ENCODE results near the gene DCLK2.

DCLK2 gene

DNA sequence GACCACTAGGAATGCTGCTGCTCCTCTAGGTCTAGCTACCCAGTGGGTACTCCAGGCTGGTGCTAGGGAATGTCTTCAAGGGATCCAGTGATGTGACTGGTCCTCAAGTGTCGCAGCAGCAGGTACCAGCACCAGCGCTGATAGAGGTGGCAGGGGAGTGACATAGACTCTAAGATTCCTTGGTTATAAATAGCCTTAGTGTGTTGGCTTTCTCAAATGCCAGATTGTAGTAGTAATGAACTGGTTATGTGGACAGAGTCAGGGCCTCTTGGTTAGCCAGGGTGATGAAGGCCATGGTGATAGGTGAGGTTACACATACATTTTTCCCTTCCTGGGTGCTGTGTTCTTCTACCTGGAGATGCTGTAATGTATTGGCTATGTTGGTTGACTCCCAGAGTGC is 38.3 kb downstream of the DCLK2 start:
- DNase-seq = no peak
- no peak for TF ChIP-seq POLR2A (IDR thresholded peaks at IDR 0.05; ENCODE audit: low read length)
- TF ChIP-seq GATA1 (IDR thresholded peaks at IDR 0.05; ENCODE audit: low read depth, low read length) = no peak

DNA sequence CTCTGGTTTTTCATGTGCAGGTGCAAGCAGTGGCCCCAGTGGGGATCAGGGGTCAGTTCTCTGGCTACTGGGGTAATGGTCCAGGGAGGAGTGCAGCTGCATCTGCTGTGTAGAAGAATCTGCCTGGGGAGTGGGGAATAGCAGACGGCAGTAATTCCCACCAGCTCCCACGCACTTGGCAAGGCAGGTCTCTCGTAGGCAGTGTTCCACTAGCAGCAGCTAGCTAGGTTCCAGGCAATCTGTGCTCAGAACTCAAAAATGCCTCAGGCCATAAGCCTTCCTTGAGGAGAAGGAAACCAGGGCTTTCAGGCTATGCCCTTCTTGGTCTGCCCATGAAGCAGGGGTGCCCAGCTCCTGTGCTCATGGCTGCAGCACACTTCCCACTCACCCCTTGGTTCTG is 38.8 kb downstream of the DCLK2 start:
- DNase-seq = no peak
- TF ChIP-seq POLR2A (IDR thresholded peaks at IDR 0.05; ENCODE audit: low read length) (no peak), GATA1 (IDR thresholded peaks at IDR 0.05; ENCODE audit: low read depth, low read length) (no peak)

DNA sequence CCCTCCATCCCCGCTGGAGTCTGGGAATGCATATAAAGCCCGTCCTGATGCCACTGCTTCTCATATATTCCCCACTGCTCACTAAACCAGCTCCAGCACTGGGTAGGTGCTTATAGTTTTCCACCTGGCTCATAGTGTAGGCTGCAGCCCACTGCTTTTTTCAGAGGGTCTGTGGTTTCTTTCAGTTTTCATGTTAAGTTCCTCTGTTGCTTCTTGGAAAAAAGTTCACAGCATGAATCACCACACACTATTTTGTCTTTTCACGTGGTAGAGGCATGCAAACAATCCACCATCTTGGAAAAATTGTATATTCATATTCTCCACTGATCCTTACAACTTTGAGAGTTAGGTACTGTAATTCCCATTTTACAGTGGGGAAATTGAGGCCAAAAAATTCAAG is 39.4 kb downstream of the DCLK2 start:
- TF ChIP-seq GATA1 (IDR thresholded peaks at IDR 0.05; ENCODE audit: low read depth, low read length) (no peak), POLR2A (IDR thresholded peaks at IDR 0.05; ENCODE audit: low read length) (no peak)

DNA sequence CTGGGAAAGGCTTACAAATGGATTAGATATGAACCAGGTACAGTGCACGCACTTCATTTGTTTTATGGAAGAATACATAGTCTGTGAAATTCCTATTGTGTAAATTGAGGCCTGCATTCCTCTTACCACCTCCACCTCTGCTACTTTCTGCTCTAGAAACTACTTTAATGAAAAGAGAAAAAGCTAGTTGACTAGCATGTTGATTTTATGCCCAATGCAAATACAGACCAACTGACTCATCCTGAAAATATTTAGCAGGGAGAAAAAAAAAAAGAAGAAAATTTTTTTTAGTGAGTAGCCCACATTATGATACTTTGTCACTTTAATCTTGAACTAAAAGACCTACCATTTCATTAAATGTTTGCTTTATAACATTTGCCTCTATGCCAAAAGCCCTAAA is 41.2 kb downstream of the DCLK2 start:
- TF ChIP-seq POLR2A (IDR thresholded peaks at IDR 0.05; ENCODE audit: low read length) (no peak), GATA1 (IDR thresholded peaks at IDR 0.05; ENCODE audit: low read depth, low read length) (no peak)
- DNase-seq = no peak

More for the DNA sequence above, 39.4 kb downstream of the DCLK2 start:
- DNase-seq = no peak

DNA sequence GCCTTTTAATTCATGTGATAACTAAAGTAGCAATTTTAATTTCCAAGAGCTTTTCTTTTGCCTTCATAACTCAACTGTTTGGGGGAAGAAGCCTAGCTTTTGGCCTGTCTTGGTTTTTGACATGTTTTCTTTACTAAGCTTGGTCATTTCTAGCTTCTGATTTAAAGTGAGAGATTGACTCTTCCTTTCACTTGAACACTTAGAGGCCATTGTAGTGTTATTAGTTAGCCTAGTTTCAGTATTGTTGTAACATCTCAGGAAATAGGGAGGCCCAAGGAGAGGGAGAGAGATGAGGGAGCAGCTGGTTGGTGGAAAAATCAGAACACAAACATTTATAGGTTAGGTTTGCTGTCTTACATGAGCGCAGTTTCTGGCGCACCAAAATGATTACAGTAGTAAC is 44.8 kb downstream of the DCLK2 start:
- DNase-seq = no peak

DNA sequence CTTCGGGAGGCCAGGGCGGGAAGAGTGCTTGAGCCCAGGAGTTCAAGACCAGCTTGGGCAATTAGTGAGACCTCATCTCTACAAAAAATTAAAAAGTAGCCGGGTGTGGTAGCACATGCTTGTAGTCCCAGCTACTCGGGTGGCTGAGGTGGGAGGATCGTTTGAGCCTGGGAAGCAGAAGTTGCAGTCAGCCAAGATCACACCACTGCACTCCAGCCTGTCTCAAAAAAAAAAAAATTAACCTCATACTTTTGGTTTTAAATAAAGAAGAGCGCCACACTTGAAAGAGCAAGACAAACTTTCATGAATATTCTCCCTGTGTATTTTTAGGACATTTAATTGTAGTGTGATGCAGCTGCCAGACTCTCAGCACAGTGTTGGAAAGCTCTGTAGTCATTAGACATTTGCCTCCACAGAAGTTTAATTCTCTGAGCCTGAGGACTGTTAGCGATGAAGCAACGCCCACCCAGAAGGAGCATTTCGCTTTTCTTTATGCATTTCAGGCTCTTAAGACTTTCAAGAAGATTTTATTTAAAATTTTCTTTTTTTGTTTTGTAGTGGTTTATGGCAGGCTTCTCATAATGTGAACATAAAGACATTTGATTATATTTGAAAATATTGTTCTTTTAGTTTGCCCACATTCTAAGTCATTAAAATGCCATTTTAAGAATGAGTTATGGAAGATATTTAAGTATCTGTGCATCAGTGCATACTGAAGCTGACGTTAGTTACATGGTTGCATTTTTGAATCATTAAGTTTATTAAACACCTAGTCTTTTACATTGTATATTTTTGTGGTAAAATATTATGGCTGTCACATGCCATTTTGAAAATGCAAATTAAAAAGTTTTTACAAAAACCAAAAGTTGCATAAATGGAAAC is 45.8 kb downstream of the DCLK2 start:
- DNase-seq = no peak
- TF ChIP-seq GATA1 (IDR thresholded peaks at IDR 0.05; ENCODE audit: low read depth, low read length) = no peak
- no peak for TF ChIP-seq POLR2A (IDR thresholded peaks at IDR 0.05; ENCODE audit: low read length)

More for the DNA sequence above, 44.8 kb downstream of the DCLK2 start:
- TF ChIP-seq POLR2A (IDR thresholded peaks at IDR 0.05; ENCODE audit: low read length) = no peak
- TF ChIP-seq GATA1 (IDR thresholded peaks at IDR 0.05; ENCODE audit: low read depth, low read length) = no peak

DNA sequence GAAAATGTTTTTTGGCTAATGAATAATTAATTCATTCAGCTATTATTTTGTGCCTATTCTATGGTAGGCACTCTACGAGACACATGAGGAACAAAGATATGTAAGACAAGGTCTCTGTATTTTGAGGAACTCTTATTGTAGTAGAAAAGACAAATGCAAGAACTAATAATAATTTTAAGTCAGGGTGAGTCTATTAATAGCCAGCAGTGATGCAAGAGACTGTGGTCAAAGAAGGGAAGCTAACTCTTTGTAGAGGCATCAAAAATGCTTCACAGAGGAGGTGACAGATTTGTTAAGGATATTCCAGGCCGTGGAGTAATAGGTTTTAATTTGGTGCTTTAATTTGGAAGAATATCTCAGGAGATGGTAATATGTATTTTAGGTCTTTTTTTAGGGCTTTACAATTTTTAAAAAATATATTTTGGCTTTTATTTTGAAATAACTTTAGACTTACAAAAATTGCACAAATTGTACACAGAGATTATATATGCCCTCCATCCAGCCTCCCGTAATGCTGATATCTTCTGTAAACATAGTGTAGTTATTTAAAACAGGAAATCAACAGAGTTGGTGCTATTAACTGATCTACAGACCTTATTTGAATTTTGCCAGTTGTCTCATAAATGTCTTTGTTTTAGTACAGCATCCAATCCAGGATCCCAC is 48.1 kb downstream of the DCLK2 start:
- TF ChIP-seq POLR2A (IDR thresholded peaks at IDR 0.05; ENCODE audit: low read length) (no peak), GATA1 (IDR thresholded peaks at IDR 0.05; ENCODE audit: low read depth, low read length) (no peak)
- DNase-seq = no peak

DNA sequence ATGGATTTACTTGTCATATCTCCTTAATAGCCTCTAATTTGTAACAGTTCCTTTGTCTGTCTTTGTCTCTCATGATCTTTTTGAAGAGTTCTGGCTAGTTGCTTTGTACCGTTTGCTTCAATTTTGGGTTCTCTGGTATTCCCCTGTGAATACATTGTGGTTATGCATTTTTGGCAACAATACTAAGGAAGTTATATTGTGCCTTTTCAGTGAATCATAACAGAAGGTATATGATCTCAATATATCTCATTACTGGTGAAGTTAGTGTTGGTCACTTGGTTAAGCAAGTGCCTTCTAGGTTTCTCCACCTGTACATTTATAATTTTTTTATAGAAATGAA is 48.6 kb downstream of the DCLK2 start:
- TF ChIP-seq GATA1 (IDR thresholded peaks at IDR 0.05; ENCODE audit: low read depth, low read length) (no peak), POLR2A (IDR thresholded peaks at IDR 0.05; ENCODE audit: low read length) (no peak)
- DNase-seq = no peak

DNA sequence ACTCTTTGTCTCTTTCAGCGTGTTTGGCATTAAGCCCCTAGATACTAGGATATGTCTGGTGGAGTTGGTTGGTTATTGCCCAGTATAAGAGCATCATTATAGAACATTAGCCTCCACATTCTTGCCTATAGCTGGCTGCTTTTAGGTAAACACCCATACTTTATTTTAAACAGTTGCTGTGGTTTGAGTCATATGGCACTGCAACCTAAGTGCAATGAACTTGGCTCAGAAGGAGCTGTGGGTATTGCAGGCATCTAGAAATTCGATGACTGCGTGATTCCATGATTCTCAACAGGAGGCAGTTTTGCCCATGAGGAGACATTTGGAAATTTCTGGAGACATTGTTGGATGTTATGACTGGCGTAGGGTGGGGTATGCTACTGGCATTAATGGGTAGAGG is 49.5 kb downstream of the DCLK2 start:
- no peak for TF ChIP-seq POLR2A (IDR thresholded peaks at IDR 0.05; ENCODE audit: low read length)
- no peak for TF ChIP-seq GATA1 (IDR thresholded peaks at IDR 0.05; ENCODE audit: low read depth, low read length)
- DNase-seq = no peak

DNA sequence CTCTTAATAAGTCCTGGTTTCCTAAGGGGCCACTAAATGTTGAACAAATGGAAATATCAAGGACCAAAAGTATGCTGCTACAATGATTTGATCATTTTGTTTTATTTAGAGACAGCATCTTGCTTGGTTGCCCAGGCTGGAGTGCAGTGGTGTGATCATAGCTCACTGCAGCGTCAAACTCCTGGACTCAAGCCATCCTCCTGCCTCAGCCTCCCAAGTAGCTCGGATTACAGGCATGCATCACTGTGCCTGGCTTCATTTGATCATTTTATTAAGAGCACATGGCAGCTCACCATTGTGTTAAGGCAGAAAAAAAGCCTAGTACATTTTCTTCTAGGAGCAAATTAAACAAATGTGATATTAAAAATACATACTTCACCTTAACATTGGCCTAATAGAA is 52.7 kb downstream of the DCLK2 start:
- TF ChIP-seq POLR2A (IDR thresholded peaks at IDR 0.05; ENCODE audit: low read length) (no peak), GATA1 (IDR thresholded peaks at IDR 0.05; ENCODE audit: low read depth, low read length) (no peak)
- DNase-seq = no peak

DNA sequence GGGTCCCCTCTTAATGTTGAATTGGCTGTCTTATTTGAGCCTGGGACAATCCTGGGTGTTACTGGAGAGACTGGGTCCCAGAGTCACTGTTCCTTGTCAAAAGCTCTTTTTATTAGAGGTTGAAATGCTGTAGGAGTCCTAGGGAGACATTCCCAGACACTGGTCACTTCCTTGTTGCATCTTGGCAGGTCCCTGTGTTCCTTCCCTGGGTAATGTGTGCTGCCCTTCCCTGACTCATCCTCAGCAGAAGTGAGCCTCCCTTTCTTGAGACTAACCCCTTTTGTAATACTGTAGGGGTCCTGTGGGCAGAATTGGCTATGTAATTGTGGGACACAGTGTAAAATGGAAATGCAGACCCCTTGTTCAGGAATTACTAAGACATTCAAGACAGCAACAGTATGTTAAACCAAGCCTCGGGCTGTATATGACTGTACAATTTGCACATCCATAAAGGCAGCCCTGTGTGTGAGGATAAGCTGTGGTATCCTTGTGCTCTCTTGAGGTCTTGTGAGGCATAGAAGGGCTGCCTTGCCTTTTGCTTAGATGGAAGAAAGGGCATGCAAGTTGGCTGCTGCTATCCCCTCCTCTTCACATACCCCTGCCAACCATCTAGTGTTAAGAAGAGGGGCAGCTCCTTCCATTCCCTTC is 53.5 kb downstream of the DCLK2 start:
- no peak for TF ChIP-seq POLR2A (IDR thresholded peaks at IDR 0.05; ENCODE audit: low read length)
- TF ChIP-seq GATA1 (IDR thresholded peaks at IDR 0.05; ENCODE audit: low read depth, low read length) = no peak
- no peak for DNase-seq

DNA sequence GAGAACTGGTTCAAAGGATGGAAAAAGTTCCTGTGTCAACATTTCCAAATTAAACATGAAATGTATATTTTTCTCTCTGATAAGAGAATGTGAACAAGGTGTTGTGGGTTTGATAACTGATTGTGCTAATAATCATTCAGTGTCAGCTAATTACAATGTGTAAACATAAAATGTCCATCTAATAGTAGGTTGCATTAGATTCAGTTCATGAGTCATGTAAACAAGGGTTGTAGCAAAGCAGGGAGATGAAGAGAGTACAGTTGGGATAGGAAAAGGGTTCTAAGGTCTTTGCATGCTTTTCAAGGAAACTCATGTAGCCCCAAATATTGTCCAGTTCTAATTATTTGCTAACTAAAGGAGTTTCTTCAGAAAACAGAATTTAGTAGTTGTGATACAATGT is 55.4 kb downstream of the DCLK2 start:
- DNase-seq = no peak
- TF ChIP-seq GATA1 (IDR thresholded peaks at IDR 0.05; ENCODE audit: low read depth, low read length) (no peak), POLR2A (IDR thresholded peaks at IDR 0.05; ENCODE audit: low read length) (no peak)

DNA sequence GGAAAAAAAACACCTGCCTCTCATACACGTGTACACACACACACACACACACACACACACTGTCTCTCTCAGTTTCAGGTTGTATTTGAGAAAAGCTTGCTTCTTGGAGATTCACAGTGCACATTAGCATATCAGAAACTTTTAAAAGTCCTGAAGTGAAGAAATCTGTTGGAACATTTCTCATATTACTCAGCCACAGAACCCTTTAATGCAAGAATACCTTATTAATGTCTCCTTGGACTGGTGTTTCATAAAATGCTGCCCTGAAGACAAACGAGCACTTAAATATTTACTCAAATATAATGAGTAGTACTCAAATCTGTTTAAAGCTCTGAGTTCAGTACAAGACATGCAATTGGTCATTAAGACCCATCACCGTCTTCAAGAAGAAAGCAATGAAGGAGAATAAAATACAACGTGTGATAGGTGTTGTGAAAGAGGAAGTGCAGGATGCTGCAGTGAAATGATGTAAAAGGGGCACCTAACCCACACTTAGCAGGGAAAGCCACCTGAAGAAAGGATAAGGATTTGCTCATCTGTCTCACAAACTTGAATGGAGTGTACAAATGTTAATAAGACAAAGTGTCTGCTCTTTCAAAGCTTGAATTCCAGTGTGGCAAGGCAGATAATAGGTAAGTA is 57.0 kb downstream of the DCLK2 start:
- no peak for DNase-seq
- TF ChIP-seq GATA1 (IDR thresholded peaks at IDR 0.05; ENCODE audit: low read depth, low read length) (no peak), POLR2A (IDR thresholded peaks at IDR 0.05; ENCODE audit: low read length) (no peak)

DNA sequence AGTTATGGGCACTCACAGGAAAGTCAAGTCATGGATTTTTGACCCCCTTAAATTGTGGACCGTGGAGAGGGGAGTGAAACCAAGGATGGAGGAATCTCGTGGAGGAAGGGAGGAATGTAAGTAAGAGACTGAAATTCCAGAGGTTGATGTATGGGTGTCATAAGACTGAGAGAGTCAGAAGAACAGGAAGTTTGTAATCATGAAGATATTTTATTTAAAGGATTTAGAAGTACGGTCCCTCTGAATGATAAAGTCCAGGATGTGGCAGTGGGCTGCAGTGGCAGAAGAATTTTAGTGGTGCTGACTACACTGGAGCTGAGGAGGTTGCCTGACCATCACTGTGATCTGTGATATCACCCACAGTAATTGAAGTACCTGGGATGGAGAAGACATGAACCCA is 57.8 kb downstream of the DCLK2 start:
- no peak for DNase-seq
- TF ChIP-seq GATA1 (IDR thresholded peaks at IDR 0.05; ENCODE audit: low read depth, low read length) (no peak), POLR2A (IDR thresholded peaks at IDR 0.05; ENCODE audit: low read length) (no peak)

Data from erythroblast (primary cell).